Type B pancreatic cell (in vitro differentiated cells): ENCODE data around the gene GRB10. TPM values are rescaled to one million over a fixed set of nuclear protein-coding genes. Genes with fewer than 3 reads are reported as not detected.

Experiments used
- DNase-seq: peaks from one replicate; pipeline ENCODE4 v3.0.0; 2021; ENCODE audit warnings: mixed read lengths; ENCODE audit not compliant: unreplicated experiment; ENCODE audit errors: extremely low spot score
- H3K27ac Mint-ChIP-seq: 2 replicates; pipeline ENCODE4 v1.8.0; 2021; ENCODE audit warnings: mild to moderate bottlenecking, mixed read lengths
- H3K27me3 Mint-ChIP-seq: 2 replicates; pipeline ENCODE4 v1.8.0; 2021; ENCODE audit warnings: mixed read lengths
- H3K36me3 Mint-ChIP-seq: 2 replicates; pipeline ENCODE4 v1.8.0; 2021; ENCODE audit warnings: mixed read lengths
- H3K4me1 Mint-ChIP-seq: one replicate; pipeline ENCODE4 v1.8.0; 2021; ENCODE audit warnings: mixed read lengths; ENCODE audit not compliant: unreplicated experiment
- H3K4me3 Mint-ChIP-seq: 2 replicates; pipeline ENCODE4 v1.8.0; 2021; ENCODE audit warnings: mild to moderate bottlenecking, mixed read lengths
- H3K9me3 Mint-ChIP-seq: 2 replicates; pipeline ENCODE4 v1.8.0; 2021; ENCODE audit warnings: mixed read lengths
- CTCF ChIP-seq: fragments of 200-600 bp; sonication (generic); conservative IDR thresholded peaks from 2 replicates; pipeline ENCODE4 v1.5.0; 2021; ENCODE audit warnings: antibody characterized with exemption, mild to moderate bottlenecking
- total RNA-seq: library from RNA; stranded (reverse); gene quantifications from 2 replicates; pipeline ENCODE4 v1.2.1, GENCODE V29; 2021; ENCODE audit warnings: low replicate concordance

The GRB10 gene
- total RNA-seq, 1 donor from 2014 or later: 42.3 TPM

GRCh38 chr7:50817561-50817960, 34.9 kb upstream of the GRB10 start:
- H3K4me3 Mint-ChIP-seq: no peak overlapping the region
- no peak overlapping the region for H3K27ac Mint-ChIP-seq
- peaks cover 4% of the 10 kb centered on the region for H3K9me3 Mint-ChIP-seq
- no peak for DNase-seq
- no peaks in the 10 kb centered on the region for H3K27me3 Mint-ChIP-seq
- no peaks in the 10 kb centered on the region for H3K36me3 Mint-ChIP-seq
- TF ChIP-seq CTCF: no peak
- peaks cover 17% of the 10 kb centered on the region for H3K4me1 Mint-ChIP-seq

DNA sequence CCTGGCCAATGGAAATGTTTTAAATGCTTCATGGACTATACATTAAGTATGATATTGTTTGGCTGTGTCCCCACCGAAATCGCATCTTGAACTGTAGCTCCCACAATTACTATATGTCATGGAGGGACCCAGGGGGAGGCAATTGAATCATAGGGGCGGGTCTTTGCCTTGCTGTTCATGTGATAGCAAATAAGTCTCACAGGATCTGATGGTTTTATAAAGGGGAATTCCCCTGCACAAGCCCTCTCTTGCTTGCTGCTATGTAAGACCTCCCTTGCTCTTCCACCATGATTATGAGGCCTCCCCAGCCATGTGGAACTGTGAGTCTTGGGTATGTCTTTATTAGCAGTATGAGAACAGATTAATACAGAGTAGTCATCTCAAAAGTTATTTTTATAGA, 32.4 kb upstream of the GRB10 start:
- TF ChIP-seq CTCF: no peak
- no peak overlapping the region for H3K4me3 Mint-ChIP-seq
- no peaks in the 10 kb centered on the region for H3K27me3 Mint-ChIP-seq
- H3K27ac Mint-ChIP-seq: no peak overlapping the region
- H3K36me3 Mint-ChIP-seq: no peaks in the 10 kb centered on the region
- H3K4me1 Mint-ChIP-seq: no peaks in the 10 kb centered on the region
- no peak for DNase-seq
- H3K9me3 Mint-ChIP-seq: peaks cover 4% of the 10 kb centered on the region

DNA sequence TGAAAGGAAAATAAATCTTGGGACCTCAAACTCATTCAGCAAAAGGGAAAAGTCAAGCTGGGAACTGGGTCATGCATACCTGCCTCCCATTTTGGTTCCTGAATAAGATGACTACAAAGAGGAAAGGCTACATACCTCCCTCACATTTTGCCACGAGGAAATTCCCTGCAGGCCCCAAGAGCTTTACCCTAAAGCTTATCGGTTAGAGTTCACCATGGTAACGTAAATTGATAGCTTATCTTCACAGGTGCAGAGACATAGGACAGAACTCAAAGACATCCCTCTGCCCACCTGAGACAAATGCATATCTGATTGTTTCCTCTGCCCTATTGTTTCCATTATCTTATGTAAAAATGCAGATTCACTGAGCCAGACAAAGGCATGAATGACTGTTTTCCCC, 31.5 kb upstream of the GRB10 start:
- no peak overlapping the region for H3K27ac Mint-ChIP-seq
- peaks cover 4% of the 10 kb centered on the region for H3K9me3 Mint-ChIP-seq
- H3K36me3 Mint-ChIP-seq: no peaks in the 10 kb centered on the region
- no peak overlapping the region for H3K4me3 Mint-ChIP-seq
- no peaks in the 10 kb centered on the region for H3K27me3 Mint-ChIP-seq
- H3K4me1 Mint-ChIP-seq: no peaks in the 10 kb centered on the region
- DNase-seq: no peak
- no peak for TF ChIP-seq CTCF

GRCh38 chr7:50812841-50813475, 30.3 kb upstream of the GRB10 start:
- Mint-ChIP-seq H3K27ac (no peak overlapping the region), H3K36me3 (no peaks in the 10 kb centered on the region), H3K4me3 (no peak overlapping the region), H3K27me3 (no peaks in the 10 kb centered on the region), H3K4me1 (no peaks in the 10 kb centered on the region), H3K9me3 (peaks cover 4% of the 10 kb centered on the region)
- TF ChIP-seq CTCF: no peak
- DNase-seq: no peak

DNA sequence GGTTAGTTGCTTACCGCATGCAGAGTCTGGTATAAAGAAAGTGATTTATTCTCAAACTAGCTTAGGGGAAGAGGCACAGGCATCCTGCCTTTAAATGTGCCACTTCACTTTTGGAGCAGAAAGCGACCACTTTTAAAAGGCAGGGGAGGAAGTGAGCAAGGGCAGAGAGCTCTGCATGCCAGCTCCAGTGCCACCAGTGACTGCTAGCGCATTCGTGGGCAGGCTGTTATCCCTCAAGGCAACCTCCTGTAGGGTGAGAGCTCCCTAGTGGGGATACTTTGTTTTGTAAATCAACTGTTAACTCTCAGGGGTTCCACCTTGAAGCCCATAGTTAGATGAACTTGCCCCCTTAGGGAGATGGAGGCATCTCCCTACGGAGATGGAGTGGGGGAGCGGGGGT, 29.4 kb upstream of the GRB10 start:
- TF ChIP-seq CTCF: no peak
- no peak for DNase-seq
- H3K4me3 Mint-ChIP-seq: no peak overlapping the region
- peaks cover 4% of the 10 kb centered on the region for H3K9me3 Mint-ChIP-seq
- no peaks in the 10 kb centered on the region for H3K27me3 Mint-ChIP-seq
- no peaks in the 10 kb centered on the region for H3K36me3 Mint-ChIP-seq
- no peaks in the 10 kb centered on the region for H3K4me1 Mint-ChIP-seq
- H3K27ac Mint-ChIP-seq: no peak overlapping the region
